Measurements from ENCODE around the gene LIPF. TPM values are rescaled to one million over a fixed set of nuclear protein-coding genes. Genes with fewer than 3 reads are reported as not detected.
A peak's percentile ranks its signal among the peaks of the same experiment; 100 is the strongest.
"Not testable (repeated sequence)": the region's sequence is repeated elsewhere in the genome, so short reads cannot be mapped to it uniquely, and the experiment has no call there.

Gene LIPF, protein sequence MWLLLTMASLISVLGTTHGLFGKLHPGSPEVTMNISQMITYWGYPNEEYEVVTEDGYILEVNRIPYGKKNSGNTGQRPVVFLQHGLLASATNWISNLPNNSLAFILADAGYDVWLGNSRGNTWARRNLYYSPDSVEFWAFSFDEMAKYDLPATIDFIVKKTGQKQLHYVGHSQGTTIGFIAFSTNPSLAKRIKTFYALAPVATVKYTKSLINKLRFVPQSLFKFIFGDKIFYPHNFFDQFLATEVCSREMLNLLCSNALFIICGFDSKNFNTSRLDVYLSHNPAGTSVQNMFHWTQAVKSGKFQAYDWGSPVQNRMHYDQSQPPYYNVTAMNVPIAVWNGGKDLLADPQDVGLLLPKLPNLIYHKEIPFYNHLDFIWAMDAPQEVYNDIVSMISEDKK
- total RNA-seq, result not detected
- long read RNA-seq, result 0 reads

DNA sequence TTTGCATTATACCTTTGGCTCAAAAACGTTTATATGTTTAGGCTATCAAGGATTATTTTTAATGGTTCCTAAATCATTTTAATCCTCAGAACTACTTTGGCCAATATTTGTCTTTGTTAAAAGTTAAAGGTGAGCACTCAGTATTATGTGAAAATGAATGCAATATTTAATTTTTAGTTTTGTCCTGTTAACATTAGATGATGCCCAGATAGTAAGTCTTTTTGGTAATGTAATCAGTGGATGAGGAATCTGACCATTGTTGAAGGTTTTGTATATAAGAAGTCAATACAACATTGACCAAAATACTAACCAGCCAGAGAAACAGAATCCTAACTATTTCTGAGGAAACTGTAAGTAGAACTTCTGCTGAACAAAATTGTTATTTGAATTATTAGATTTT, at the start of gene LIPF:
LIPF (plus strand) TSS at position 301 of the 400 bp plus-strand sequence. CDS start 2,856 bp downstream, outside the sequence.
- DNase-seq (ENCODE audit: missing footprints) (no peak), ATAC-seq (no peak)
- intact Hi-C loops (cut with DNase I), result no loop called here

DNA sequence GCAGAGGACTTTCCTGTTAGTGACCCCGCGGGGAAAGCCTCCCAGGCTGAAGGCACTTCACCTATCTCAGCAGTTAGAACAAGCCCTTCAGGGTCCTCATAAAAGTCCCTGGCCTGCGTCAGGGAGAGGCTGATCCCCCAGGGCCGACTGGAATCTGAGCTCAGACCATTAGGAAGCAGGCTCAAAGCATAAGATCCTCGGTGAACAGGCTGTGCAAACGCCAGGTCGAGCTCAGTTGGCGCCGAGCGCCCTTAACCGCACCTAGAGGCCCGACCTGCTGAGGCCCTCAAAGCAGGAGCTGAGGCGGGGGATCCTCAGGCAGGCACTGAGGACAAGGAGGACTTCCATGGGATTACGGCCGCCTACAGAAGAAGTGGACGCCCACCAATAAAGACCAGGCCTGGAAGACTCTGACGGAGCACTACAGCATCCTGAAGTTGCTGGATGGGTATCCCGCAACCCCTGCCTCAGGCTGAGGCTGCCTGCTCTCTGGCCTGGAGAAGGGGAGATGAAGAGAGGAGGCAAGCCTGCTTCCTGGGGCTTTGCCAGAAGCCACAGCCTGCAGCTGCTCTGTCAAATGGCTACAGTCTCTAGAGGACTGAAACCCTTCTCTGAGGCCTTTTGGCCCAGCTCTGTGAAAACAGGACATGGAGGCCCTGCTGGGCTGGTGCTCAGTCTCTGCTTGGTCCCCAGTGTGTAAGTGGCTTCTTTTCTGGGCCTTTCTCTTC, 47.8 kb upstream of the LIPF start:
- intact Hi-C loops (cut with DNase I), result no loop called here
- DNase-seq (ENCODE audit: missing footprints) (peak; percentile 60), ATAC-seq (peak; percentile 87)

DNA sequence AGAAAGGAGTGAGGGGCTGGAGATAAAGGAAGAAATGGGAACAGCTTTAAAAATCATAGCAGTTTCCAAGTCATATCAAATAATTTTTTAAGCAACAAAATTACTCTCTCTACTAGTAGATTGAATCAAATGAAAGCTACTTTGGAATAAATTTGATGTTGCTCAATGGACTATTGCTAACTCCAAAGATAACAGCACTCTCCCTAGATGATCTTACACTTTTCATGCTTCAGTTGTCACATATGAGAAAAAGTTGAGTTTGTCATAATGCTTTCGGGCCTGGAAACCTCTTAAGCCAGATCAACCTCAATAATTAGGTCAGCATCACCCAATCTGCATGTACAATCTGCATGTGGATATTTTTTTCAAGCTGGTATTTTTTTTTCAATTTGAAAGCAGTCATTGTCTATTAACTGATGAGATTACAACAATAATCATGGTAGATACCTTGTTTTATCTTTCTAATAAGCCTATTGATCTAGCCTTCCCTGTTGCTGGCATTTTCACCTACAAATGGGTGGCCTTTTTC, 46.4 kb upstream of the LIPF start:
- DNase-seq (ENCODE audit: missing footprints), result no peak
- intact Hi-C loops (cut with DNase I), result no loop called here
- ATAC-seq, result no peak

DNA sequence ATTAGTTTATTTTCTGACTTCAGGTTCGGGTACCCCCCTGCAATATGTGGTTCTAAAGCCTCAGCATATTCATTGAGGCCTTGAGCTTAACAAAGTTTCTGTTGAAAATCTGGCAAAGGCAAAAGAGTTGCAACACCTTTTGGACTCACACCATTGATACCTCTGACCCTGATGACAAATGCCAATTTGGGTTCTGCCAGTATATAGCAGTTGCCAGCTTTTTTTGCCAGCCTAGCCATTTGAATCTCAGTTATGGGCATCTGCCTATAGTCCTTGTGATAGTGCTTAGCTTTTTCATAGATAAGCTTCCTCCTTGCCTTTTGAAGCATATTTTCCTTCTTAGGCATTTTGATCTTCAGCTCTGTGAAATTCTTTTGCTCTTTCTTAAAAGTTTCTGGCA, 45.7 kb upstream of the LIPF start:
- intact Hi-C loops (cut with DNase I), result no loop called here
- DNase-seq (ENCODE audit: missing footprints), result no peak
- ATAC-seq, result no peak

DNA sequence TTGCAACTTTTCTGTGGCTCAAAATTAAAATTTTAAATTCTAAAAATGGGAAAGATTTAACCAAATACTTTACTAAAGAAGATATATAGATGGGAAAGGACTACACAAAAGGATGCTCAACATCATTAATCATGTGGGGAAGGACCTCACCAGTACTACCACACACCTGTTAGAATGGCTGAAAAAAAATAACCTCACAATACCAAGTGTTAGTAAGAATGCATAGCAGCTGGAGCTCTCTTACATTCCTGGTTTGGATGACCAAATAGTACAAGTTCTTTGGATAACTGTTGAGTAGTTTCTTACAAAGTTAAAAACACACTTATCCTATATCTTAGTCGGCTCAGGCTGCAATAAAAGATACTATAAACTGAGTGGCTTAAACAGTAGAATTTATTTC, 43.8 kb upstream of the LIPF start:
- no peak for ATAC-seq

DNA sequence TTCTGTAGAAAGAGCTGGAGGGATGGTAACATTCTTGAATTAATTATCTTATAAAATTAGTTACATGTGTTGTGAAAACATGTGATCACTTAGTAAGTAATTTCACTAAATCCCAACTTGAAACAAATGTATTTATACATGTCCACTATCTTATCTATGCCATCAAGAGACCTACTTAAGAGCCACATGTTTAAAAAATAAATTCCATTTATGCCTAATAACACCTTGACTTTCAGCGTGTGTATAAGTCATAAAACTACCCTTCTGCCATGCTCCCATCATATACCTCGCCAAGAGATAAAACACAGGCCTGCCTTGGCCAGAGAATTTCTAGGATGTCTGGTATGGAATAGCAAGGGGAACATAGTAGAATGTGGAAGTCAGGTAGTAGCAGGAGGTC, 40.4 kb upstream of the LIPF start:
- intact Hi-C loops (cut with DNase I), result no loop called here
- no peak for ATAC-seq
- no peak for DNase-seq (ENCODE audit: missing footprints)

More for the DNA sequence above, 43.8 kb upstream of the LIPF start:
- no peak for DNase-seq (ENCODE audit: missing footprints)
- intact Hi-C loops (cut with DNase I), result no loop called here

DNA sequence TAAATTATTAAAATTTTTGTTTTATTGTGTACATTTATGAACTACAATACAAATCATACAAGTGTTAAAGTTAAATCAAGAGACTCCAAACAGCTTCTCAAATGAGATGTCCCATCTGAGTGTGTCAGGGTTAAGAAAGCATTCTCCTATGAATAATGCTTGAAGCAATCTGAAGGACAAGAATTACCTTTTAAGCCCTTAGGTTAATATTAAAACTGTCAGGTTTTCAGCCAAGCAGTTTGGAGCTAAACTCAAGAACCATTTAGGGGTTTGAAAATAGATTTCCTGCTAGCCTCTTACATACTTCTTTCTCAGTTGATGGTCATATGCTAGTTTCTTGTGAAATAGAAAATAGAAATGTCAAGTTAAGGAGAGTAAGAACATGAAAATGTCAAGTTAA, 39.4 kb upstream of the LIPF start:
- no peak for DNase-seq (ENCODE audit: missing footprints)
- intact Hi-C loops (cut with DNase I), result no loop called here
- ATAC-seq, result no peak

DNA sequence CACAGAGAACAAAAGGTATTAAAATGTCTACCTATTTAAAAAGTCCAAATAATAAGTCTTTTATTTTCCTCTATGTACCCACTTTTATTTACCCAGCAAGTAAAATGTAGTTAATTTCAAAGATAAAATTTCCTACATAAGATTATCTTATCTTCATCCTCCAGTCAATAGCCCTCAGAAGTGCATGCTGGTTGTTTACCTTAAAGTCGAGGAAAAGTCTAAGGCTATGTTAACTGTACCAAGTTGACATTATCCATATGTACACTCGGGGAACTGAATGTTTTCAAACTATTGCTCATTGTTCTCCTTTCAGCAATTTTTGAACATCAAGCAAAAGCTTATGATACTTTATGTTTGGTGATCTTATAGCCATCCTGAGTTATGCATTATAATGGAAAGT, 24.1 kb upstream of the LIPF start:
- intact Hi-C loops (cut with DNase I), result no loop called here
- no peak for DNase-seq (ENCODE audit: missing footprints)
- ATAC-seq, result no peak

DNA sequence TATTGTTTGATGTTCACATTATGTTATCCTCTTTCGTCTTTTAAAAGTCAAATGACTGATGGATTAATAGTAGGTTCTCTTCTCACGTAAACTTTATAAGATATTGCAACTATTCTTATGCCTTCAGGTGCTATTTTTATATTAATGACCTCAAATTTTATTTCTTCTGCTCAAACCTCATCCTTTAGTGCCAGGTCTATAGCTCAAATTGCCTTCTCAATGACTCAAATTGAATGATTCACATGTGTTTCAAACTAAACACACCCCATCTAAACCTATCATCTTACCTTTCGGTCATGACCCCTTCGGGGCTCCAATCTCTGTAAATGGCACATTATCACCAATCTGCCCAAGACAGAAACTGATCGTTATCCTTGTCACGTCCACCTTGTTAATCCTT, 22.0 kb upstream of the LIPF start:
- DNase-seq (ENCODE audit: missing footprints) (no peak), ATAC-seq (no peak)
- intact Hi-C loops (cut with DNase I), result no loop called here

DNA sequence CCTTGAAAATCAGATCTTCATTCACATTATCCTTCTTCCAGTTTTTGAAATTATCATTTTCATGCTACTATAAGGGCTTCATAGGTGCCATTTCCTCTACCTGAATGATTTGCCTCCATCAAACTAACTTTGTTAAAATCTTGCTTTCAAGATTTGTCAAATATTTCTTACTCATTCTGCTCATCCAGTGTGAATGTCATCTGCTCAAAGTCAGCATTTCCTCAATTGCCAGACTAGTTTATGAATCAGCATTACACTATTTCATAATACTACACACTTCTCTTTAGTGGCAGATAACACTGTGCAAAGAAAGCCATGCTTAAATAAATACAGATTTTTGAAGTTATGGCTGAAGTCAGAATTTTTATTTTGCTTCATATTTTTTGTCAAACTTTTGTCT, 21.3 kb upstream of the LIPF start:
- ATAC-seq, result no peak
- intact Hi-C loops (cut with DNase I), result no loop called here

DNA sequence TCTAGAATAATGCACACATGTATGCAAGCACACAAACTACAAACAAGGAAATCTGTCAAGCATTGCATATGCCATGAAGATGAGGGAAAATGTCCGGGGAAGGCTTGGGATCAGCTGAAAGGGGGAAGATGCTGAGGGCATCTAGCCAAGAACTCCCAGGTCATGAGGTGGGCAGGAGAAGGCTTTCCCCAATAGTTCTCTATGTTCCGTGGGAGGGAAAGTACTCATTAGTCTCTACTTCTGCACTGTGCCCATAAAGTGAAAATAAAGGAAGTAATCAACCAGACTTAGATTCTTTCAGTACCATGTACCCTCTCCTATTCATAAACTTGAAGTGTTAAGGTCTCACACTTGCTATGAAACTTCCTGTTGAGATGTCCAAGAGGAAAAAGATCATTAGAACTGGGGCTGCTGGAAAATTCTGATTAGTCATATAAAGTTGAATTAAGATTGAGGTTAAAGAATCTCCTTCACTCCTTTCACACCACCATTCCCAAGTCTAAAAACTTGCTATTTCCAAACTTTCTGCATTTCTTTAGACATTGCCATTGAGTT, 17.1 kb upstream of the LIPF start:
- intact Hi-C loops (cut with DNase I), result no loop called here
- no peak for DNase-seq (ENCODE audit: missing footprints)
- ATAC-seq, result no peak

More for the DNA sequence above, 21.3 kb upstream of the LIPF start:
- DNase-seq (ENCODE audit: missing footprints), result no peak

DNA sequence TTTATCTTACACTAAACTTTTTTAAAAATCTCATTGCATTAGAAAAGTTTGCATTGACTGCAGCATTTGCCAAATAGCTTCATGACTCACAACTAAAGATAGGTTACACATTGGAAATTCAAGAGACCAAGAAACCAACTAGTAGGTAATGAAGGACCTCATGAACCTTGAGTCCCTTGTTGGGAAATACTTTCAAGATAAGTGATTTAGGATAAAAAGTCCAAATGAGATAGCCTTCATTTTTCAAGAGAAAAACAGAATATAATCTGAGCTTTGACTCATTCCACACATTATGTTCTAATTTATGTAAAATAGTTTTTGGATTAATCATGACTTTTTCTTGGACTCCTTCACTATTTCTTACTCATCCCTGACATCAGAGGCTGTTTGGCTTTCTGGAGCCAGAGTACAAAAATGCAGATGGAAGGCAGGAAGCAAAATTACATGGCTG, 13.1 kb upstream of the LIPF start:
- ATAC-seq, result no peak
- intact Hi-C loops (cut with DNase I), result no loop called here
- DNase-seq (ENCODE audit: missing footprints), result no peak

DNA sequence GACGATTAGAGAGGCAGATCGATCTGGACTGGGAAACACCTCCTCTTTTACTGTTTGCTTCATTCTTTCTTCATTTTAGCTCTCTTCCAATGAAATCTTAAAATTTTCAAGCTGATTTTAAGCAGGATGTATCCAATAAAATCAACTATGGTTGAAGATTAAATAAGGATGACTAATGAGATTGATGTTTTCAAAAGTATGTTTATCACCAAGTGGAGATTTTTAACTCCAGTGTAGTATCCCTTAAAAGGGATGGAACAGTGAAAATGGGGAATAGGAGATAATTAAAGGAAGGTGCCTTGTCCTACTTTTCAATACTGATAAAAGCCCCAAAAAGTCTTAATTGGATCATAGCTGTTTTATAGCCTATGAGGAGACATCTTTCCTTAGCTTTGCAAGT, 11.6 kb upstream of the LIPF start:
- DNase-seq (ENCODE audit: missing footprints) (no peak), ATAC-seq (no peak)
- intact Hi-C loops (cut with DNase I), result no loop called here

DNA sequence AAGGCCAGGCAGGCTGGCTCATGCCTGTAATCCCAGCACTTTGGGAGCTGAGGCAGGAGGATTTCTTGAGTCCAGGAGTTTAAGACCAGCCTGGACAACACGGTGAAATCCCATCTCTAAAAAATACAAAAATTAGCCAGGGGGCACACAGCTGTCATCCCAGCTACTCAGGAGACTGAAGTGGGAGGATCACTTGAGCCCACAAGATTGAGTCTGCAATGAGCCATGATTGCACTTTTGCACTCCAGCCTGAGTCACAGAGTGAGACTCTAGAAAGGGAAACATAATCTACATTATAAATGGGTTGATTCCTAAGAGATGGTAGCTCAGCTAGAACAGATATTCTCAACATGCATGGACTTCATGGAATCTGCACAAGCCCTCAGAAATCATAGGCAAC, 6.3 kb upstream of the LIPF start:
- no peak for DNase-seq (ENCODE audit: missing footprints)
- no peak for ATAC-seq
- intact Hi-C loops (cut with DNase I), result no loop called here

DNA sequence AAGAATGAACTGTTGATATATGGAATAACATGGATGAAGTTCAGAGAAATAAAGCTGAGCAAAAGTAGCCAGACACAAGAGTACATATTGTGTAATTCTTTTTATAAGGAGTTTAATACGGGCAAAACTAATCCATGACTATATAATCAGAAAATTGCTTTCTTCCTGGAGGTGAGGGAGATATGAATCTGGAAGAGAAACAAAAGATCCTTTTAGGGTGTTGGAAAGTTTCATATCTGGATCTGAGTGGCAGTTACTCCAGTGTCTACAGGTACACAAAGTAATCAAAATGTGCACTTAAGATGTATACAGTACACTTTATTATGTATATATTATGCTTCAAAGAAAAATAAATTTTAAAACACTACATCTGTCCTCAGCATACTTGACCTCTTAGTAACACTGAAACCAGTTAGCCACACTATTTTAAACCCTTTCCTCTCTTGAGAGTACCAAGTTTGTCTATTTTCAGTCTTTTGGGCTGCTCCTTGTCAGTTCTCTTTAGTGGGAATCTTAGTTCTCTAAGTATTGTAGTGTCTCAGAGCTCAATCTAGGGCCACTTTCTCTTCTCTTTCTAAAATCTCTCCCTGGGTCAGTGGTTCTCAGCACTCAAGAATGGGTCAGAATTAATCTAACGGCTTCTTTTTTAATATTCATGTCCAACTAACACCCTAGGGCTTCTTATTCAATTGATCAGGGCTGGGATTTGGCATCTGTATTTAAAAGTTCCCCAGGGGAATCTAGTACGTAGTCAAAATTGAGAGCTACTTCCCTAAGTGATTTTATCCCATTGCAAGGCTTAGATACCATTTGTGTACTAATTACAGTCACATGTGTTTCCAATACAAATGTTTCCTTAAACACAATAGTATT, 4.3 kb upstream of the LIPF start:
- ATAC-seq (no peak), DNase-seq (ENCODE audit: missing footprints) (no peak)
- intact Hi-C loops (cut with DNase I), result no loop called here

DNA sequence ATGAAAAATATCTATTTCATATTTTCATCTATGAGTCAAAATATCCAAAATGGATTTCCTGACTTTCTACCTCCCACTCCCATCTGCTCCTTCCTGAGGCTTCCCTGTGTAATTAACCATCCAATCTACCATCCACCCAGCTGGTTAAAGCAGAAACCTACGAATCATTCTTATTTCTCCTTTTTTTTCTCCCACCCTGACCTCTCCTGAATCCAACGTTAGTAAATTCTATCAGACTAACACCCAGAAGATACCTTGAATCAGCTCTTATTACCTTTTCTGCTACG, 3.7 kb upstream of the LIPF start:
- DNase-seq (ENCODE audit: missing footprints) (no peak), ATAC-seq (no peak)
- intact Hi-C loops (cut with DNase I), result no loop called here

DNA sequence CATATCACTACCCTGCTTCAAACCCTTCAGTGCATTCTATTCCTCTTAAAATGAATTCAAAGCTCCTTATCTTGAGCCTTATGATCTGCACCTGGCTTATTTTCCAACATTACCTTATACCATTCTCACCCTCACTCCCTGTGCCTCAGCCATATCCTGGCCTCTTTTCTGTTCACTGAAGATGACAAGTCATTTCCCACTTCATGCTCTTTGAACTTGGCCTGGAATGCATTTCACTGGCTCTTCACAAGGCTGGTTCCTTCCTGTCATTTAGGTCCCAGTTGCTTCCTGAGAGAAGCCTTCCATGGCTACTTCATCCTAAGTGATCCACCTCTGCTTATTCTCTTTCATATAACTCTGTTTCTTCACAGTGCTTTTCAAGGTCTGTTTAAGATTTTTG, 3.2 kb upstream of the LIPF start:
- no peak for DNase-seq (ENCODE audit: missing footprints)
- intact Hi-C loops (cut with DNase I), result no loop called here
- ATAC-seq, result no peak

DNA sequence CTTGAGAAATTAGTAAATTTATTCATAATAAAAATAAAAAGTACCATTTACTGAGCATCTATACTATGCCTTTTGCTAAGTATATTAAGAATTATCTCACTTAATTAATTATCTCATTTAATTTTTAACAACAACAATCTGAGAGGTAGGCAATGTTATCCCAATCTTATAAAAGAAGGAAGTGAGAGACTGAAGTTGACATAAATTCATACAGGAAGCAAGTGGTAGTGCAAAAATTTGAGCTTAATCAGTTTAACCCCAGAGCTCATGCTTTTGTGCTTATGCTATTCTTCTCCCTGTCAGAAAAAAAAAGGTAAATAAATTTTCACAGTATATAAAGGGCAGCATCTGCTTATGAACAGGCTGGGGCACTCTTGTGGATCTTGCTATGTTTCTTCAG, 2.7 kb upstream of the LIPF start:
- intact Hi-C loops (cut with DNase I), result no loop called here
- ATAC-seq (no peak), DNase-seq (ENCODE audit: missing footprints) (no peak)

DNA sequence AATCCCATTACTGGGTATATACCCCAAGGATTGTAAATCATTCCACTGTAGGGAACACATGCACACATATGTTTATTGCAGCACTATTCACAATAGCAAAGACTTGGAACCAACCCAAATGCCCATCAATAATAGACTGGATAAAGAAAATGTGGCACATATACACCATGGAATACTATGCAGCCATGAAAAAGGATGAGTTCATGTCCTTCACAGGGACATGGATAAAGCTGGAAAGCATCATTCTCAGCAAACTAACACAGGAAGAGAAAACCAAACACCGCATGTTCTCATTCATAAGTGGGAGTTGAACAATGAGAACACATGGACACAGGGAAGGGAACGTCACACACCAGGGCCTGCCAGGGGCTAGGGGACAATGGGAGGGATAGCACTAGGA, 1.1 kb upstream of the LIPF start:
- ATAC-seq; DNase-seq (ENCODE audit: missing footprints); intact Hi-C loops (cut with DNase I): not testable (repeated sequence)
